Endothelial cell (in vitro differentiated cells): Measurements from ENCODE around the gene MTF2. TPM values are rescaled to one million over a fixed set of nuclear protein-coding genes. Genes with fewer than 3 reads are reported as not detected.

Experiments
- DNase-seq: peaks from one replicate; pipeline ENCODE4 v3.0.0; 2021; ENCODE audit warnings: low spot score
- H3K27ac Mint-ChIP-seq: one replicate; pipeline ENCODE4 v1.8.0; 2021; ENCODE audit warnings: mixed read lengths, inconsistent platforms; ENCODE audit not compliant: unreplicated experiment
- H3K27me3 Mint-ChIP-seq: one replicate; pipeline ENCODE4 v1.8.0; 2021; ENCODE audit warnings: mild to moderate bottlenecking, moderate library complexity, mixed read lengths, inconsistent platforms; ENCODE audit not compliant: unreplicated experiment
- H3K36me3 Mint-ChIP-seq: one replicate; pipeline ENCODE4 v1.8.0; 2021; ENCODE audit warnings: mild to moderate bottlenecking, low read depth, mixed read lengths, inconsistent platforms; ENCODE audit not compliant: unreplicated experiment
- H3K4me1 Mint-ChIP-seq: one replicate; pipeline ENCODE4 v1.8.0; 2021; ENCODE audit warnings: mild to moderate bottlenecking, mixed read lengths, inconsistent platforms; ENCODE audit not compliant: unreplicated experiment
- H3K4me3 Mint-ChIP-seq: one replicate; pipeline ENCODE4 v1.8.0; 2021; ENCODE audit warnings: mild to moderate bottlenecking, mixed read lengths, inconsistent platforms; ENCODE audit not compliant: unreplicated experiment
- H3K9me3 Mint-ChIP-seq: one replicate; pipeline ENCODE4 v1.8.0; 2021; ENCODE audit warnings: mixed read lengths, inconsistent platforms; ENCODE audit not compliant: unreplicated experiment
- total RNA-seq: library from RNA; stranded (reverse); fragmentation: NEBNext Ultra II Directional; extraction: Animal tissue kit (Norgen Biotek cat#: 25700); gene quantifications from one replicate; pipeline ENCODE4 v1.2.1, GENCODE V29; 2021; ENCODE audit not compliant: unreplicated experiment
- TF ChIP-seq, protein P1 (sequence below): fragments of 200-600 bp; sonication (generic); IDR thresholded peaks from one replicate; pipeline ENCODE4 v1.5.0; 2021; ENCODE audit warnings: antibody characterized with exemption; ENCODE audit not compliant: unreplicated experiment

MTF2 gene
- total RNA-seq, 1 donor from 2014 or later = 73.5 TPM

DNA sequence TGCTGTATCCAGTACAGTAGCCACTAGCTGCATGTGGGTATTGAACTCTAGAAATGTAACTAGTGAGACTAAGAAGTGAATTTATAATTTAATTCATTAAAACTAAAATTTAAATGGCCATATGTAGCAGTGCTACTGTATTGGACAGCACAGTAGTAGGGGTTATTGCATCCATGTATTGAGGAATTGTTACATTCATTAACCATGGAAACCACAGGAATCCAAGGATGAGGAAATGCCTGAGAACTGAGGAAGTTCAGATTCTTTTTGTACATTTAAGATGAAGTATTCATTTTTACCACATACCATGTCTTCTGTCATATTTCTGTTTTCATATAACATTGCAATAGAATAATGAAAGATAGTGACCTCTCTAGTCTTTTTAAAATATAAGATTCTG is 2.6 kb downstream of the MTF2 start:
- peak overlapping the region; percentile 99 for H3K27ac Mint-ChIP-seq
- peaks cover 30% of the 10 kb centered on the region for H3K36me3 Mint-ChIP-seq
- no peak for DNase-seq

DNA sequence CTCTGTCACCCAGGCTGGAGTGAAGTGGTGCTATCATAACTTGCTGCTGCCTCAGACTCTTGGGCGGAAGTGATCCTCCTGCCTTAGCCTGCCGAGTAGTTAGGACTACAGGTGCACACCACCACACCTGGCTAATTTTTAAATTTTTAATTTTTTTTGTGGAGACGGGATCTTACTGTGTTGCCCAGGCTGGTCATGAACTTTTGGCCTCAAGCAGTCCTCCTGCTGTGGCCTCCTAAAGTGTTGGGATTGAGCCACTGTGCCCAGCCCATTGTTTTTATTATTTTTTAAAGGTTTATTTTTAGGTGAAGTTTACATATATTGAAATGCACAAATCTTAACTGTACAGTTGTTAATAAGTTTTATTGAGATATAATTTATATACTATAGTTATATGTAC is 3.2 kb downstream of the MTF2 start:
- peaks cover 32% of the 10 kb centered on the region for H3K36me3 Mint-ChIP-seq
- peaks cover 16% of the 10 kb centered on the region for H3K4me1 Mint-ChIP-seq
- no peak overlapping the region for H3K4me3 Mint-ChIP-seq

More for the DNA sequence above, 2.6 kb downstream of the MTF2 start:
- H3K4me3 Mint-ChIP-seq = no peak overlapping the region
- TF ChIP-seq, protein P1, sequence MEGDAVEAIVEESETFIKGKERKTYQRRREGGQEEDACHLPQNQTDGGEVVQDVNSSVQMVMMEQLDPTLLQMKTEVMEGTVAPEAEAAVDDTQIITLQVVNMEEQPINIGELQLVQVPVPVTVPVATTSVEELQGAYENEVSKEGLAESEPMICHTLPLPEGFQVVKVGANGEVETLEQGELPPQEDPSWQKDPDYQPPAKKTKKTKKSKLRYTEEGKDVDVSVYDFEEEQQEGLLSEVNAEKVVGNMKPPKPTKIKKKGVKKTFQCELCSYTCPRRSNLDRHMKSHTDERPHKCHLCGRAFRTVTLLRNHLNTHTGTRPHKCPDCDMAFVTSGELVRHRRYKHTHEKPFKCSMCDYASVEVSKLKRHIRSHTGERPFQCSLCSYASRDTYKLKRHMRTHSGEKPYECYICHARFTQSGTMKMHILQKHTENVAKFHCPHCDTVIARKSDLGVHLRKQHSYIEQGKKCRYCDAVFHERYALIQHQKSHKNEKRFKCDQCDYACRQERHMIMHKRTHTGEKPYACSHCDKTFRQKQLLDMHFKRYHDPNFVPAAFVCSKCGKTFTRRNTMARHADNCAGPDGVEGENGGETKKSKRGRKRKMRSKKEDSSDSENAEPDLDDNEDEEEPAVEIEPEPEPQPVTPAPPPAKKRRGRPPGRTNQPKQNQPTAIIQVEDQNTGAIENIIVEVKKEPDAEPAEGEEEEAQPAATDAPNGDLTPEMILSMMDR = no peak
- no peaks in the 10 kb centered on the region for H3K9me3 Mint-ChIP-seq
- H3K27me3 Mint-ChIP-seq = peaks cover 13% of the 10 kb centered on the region
- H3K4me1 Mint-ChIP-seq = peaks cover 16% of the 10 kb centered on the region

DNA sequence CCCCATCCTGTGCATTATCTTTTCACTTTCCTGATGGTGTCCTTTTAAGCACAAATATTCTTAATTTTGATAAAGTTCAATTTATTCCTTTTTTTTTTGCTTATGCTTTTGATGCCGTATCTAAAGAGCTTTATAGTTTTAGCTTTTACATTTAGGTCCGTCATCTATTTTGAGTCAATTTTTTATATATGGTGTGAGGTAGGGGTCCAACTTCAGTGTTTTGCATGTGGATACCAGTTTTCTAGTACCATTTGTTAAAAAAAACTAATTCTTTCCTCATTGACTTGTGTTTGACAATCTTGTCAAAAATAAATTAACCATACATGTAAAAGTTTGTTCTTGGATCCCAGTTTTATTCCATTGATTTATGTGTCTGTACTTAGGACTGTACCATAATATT is 4.9 kb downstream of the MTF2 start:
- Mint-ChIP-seq H3K4me3 (no peak overlapping the region), H3K36me3 (peaks cover 32% of the 10 kb centered on the region), H3K4me1 (peaks cover 16% of the 10 kb centered on the region), H3K9me3 (no peaks in the 10 kb centered on the region), H3K27ac (no peak overlapping the region), H3K27me3 (peaks cover 9% of the 10 kb centered on the region)
- DNase-seq = no peak
- TF ChIP-seq, protein P1 = no peak

More for the DNA sequence above, 3.2 kb downstream of the MTF2 start:
- TF ChIP-seq, protein P1 = no peak
- H3K27me3 Mint-ChIP-seq = peaks cover 12% of the 10 kb centered on the region
- no peaks in the 10 kb centered on the region for H3K9me3 Mint-ChIP-seq
- peak overlapping the region; percentile 99 for H3K27ac Mint-ChIP-seq
- DNase-seq = no peak

DNA sequence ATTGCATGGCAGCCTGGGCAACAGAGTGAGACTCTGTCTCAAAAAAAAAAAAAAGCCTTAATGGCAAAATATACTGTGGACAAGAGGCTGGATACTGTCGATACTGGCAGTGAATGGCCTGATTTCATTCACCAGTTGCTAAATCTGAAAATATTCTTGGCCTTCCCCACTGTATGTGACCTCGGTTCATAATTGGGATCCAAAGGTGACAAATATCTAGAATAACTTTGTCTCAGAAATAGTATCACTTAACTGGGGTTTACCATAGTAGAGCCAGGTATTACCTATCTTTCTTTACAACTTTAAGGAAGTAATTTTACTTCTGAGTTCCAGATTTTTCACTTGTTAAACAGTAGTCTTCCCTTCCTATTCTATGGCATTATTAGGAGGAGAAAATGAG is 8.4 kb downstream of the MTF2 start:
- TF ChIP-seq, protein P1 = no peak
- Mint-ChIP-seq H3K27me3 (peaks cover 2% of the 10 kb centered on the region), H3K4me1 (peaks cover 10% of the 10 kb centered on the region), H3K27ac (no peak overlapping the region), H3K4me3 (no peak overlapping the region), H3K36me3 (peaks cover 26% of the 10 kb centered on the region), H3K9me3 (no peaks in the 10 kb centered on the region)
- no peak for DNase-seq

DNA sequence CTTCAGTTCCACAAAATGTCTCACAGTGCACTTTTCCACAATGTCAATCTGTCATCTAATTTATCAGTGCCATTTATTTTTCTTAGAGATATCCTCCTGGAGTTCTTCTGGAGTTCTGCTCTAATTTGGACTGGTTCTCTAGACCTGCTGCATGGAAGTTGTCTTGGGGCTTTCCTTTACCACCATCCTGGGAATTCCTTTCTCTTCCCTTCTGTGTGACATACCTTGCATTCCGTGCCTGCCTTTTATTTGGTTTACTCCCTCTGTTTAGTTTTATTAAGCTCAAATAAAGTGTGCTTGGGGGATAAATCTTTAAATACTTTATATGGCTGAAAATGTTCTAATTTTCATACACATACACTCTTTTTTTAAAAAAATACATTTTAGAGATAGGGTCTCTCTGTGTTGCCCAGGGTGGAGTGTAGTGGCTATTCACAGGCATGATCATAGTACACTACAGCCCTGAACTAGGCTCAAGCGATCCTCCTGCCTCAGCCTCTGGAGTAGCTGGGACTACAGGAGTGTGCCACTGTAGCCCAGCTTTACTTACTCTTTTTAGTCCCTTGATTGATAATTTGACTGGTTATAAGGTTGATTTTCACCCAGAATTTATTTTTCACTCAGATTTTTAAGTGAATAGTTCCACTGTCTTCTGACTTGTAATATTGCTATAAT is 14.4 kb downstream of the MTF2 start:
- no peaks in the 10 kb centered on the region for H3K9me3 Mint-ChIP-seq
- H3K4me3 Mint-ChIP-seq = no peak overlapping the region

More for the DNA sequence above, 14.4 kb downstream of the MTF2 start:
- Mint-ChIP-seq H3K4me1 (peaks cover 8% of the 10 kb centered on the region), H3K36me3 (peaks cover 4% of the 10 kb centered on the region), H3K27ac (peak overlapping the region; percentile 89), H3K27me3 (peaks cover 2% of the 10 kb centered on the region)
- no peak for DNase-seq
- TF ChIP-seq, protein P1 = no peak
